Measurements from ENCODE around the gene UFL1. TPM values are rescaled to one million over a fixed set of nuclear protein-coding genes. Genes with fewer than 3 reads are reported as not detected.

The UFL1 gene
- polyA plus RNA-seq, 1 of the 3 experiments (the other 2 are of a cell fraction), result 3.1 TPM

- Histone ChIP-seq H3F3A (replicated peaks; ENCODE audit: insufficient read depth) (no peaks in the 10 kb centered on the region), H3K36me3 (replicated peaks in 1 of 2; ENCODE audit: control insufficient read depth in 1 of 2, insufficient read depth in 2 of 2, low read length in 1 of 2) (no peaks in the 10 kb centered on the region), H3K9me3 (no peaks in the 10 kb centered on the region), H2AFZ (ENCODE audit: low read depth) (no peak overlapping the region), H3K4me1 (ENCODE audit: control insufficient read depth in 1 of 2, insufficient read depth in 2 of 2, low read depth in 1 of 2, low read length in 1 of 2) (no peaks in the 10 kb centered on the region), H3K9me2 (no peaks in the 10 kb centered on the region), H3K27ac (ENCODE audit: low read depth in 2 of 2, low read length in 1 of 2) (no peak overlapping the region), H3K79me2 (ENCODE audit: insufficient read depth) (no peaks in the 10 kb centered on the region), H4K20me1 (ENCODE audit: insufficient read depth) (no peaks in the 10 kb centered on the region), H3K9ac (no peak overlapping the region), H3K4me2 (no peak overlapping the region), H3K27me3 (ENCODE audit: insufficient read depth) (no peaks in the 10 kb centered on the region), H3K4me3 (ENCODE audit: low read depth in 2 of 2, low read length in 1 of 2) (no peak overlapping the region)
- ChIA-PET CTCF (no interaction called here), POLR2A (no interaction called here)
- DNase-seq, result no peak
- TF ChIP-seq GABPA (IDR thresholded peaks at IDR 0.05; ENCODE audit: low read depth), result no peak
- no peak for TF ChIP-seq USF1 (IDR thresholded peaks at IDR 0.05; ENCODE audit: borderline replicate concordance, low read depth)
- TF ChIP-seq IRF3 (IDR thresholded peaks at IDR 0.05; ENCODE audit: low read depth, low read length), result no peak
- TF ChIP-seq NRF1 (IDR thresholded peaks at IDR 0.05; ENCODE audit: low read depth, low read length), result no peak
- TF ChIP-seq MAX (IDR thresholded peaks at IDR 0.05; ENCODE audit: low read depth), result no peak
- TF ChIP-seq GATA2 (CRISPR knock-in tag; IDR thresholded peaks at IDR 0.05), result no peak
- TF ChIP-seq RCOR1 (IDR thresholded peaks at IDR 0.05; ENCODE audit: low read length), result no peak
- TF ChIP-seq NFIC (IDR thresholded peaks at IDR 0.05; ENCODE audit: borderline replicate concordance), result no peak
- TF ChIP-seq REST (IDR thresholded peaks at IDR 0.05; ENCODE audit: low read depth, low read length), result no peak
- no peak for TF ChIP-seq EP300 (IDR thresholded peaks at IDR 0.05; ENCODE audit: borderline replicate concordance in 1 of 2, low read depth in 1 of 2, low read length in 1 of 2)
- TF ChIP-seq MEF2A (IDR thresholded peaks at IDR 0.05; ENCODE audit: borderline replicate concordance, low read depth), result no peak
- TF ChIP-seq FOXJ3 (CRISPR knock-in tag; IDR thresholded peaks at IDR 0.05), result no peak
- TF ChIP-seq PBX3 (IDR thresholded peaks at IDR 0.05), result no peak
- TF ChIP-seq RXRA (IDR thresholded peaks at IDR 0.05; ENCODE audit: borderline replicate concordance, low read depth), result no peak
- no peak for TF ChIP-seq CTCF (IDR thresholded peaks at IDR 0.05)
- no peak for TF ChIP-seq TAF1 (IDR thresholded peaks at IDR 0.05; ENCODE audit: borderline replicate concordance, low read depth, low read length)
- TF ChIP-seq TEAD4 (IDR thresholded peaks at IDR 0.05; ENCODE audit: borderline replicate concordance, insufficient read depth), result no peak
- WGBS (ENCODE audit: low lambda C conversion rate), result 74% methylated on average over 2 of the region's 2 CpGs
Observed at GRCh38 chr6:96491926-96492325, 29.7 kb upstream of the UFL1 start.

Data from SK-N-SH (cell line).